SW480 (cell line): ENCODE measurements around the gene SLC35A4.
"Not testable (repeated sequence)": the region's sequence is repeated elsewhere in the genome, so short reads cannot be mapped to it uniquely, and the experiment has no call there.

Experiments used
- DNase-seq: peaks from one replicate; pipeline ENCODE4 v3.0.0-alpha.2; 2016; ENCODE audit warnings: low spot score

SLC35A4 gene

GRCh38 chr5:140591747-140592372, 27.2 kb downstream of the SLC35A4 start:
- no peak for DNase-seq

DNA sequence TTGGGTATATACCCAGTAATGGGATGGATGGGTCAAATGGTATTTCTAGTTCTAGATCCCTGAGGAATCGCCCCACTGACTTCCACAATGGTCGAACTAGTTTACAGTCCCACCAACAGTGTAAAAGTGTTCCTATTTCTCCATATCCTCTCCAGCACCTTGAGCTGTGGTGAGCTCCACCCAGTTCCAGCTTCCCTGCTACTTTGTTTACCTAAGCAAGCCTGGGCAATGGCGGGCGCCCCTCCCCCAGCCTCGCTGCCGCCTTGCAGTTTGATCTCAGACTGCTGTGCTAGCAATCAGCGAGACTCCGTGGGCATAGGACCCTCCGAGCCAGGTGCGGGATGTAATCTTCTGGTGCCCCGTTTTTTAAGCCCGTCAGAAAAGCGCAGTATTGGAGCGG, 28.4 kb downstream of the SLC35A4 start:
- not testable (repeated sequence) for DNase-seq

- no peak for DNase-seq
These were observed 29.5 kb downstream of the SLC35A4 start for GRCh38 chr5:140594169-140594568.

- no peak for DNase-seq
These were observed 31.1 kb downstream of the SLC35A4 start for GRCh38 chr5:140595538-140596300.

GRCh38 chr5:140596321-140596741, 31.7 kb downstream of the SLC35A4 start:
- DNase-seq, result no peak

DNA sequence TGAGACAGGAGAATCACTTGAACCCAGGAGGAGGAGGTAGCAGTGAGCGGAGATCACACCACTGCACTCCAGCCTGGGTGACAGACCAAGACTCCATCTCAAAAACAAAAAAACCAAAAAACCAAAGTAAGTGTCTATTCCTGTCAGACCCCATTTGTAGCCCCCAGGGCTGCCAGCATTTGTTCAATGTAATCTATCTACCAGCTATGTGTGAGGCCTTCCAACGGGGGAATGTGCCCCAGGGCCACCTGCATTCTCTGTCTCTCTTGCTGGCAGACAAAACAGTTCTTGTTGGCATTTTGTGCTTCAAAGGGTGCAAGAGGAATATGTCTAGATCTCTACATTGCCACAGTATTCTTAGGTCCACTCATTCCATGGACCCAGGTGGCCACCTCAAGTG, 34.2 kb downstream of the SLC35A4 start:
- DNase-seq, result no peak

GRCh38 chr5:140600096-140600495, 35.5 kb downstream of the SLC35A4 start:
- no peak for DNase-seq

DNA sequence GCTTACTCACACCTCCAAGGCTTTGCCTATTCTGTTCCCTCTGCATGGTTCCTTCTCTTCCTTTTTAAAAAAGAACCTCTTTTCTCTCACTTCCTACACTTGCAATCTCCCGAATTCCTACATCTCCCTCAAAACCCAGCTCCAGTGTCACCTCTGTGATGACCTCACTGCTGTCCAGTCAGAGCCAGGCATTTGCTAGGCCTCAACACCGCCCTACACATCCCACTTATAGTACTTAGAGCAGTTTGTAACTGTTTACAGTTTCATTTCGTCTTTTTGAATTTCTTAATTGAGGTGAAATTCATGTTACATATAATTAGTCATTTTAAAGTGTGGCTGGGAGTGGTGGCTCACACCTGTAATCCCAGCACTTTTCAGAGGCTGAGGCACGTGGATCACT, 37.5 kb downstream of the SLC35A4 start:
- no peak for DNase-seq

DNA sequence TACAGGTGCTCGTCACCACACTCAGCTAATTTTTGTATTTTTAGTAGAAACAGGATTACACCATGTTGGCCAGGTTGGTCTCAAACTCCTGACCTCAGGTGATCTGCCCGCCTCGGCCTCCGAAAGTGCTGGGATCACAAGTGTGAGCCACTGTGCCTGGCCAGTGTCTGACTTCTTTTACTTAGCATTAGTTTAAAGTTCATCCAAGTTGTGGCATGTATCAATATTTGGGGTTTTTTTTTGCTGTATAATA, 38.7 kb downstream of the SLC35A4 start:
- not testable (repeated sequence) for DNase-seq

- DNase-seq, result no peak
These were observed 39.1 kb downstream of the SLC35A4 start for GRCh38 chr5:140603734-140604133.

DNA sequence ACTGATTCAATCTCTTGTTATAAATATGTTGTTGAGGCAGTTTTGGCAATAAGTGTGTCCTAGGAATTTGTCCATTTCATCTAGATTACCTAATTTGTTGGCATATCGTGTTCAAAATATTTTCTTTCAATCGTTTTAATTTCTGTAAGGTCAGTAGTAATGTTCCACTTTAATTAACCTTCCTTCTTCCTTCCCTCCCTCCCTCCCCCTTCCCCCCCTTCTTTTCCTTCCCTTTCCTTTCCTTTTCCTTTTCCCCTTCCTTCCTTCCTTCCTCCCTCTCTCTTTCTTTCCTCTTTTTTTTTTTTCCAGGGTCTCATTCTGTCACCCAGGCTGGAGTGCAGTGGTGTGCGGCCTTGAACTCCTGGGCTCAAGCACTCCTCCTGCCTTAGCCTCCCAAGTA, 41.3 kb downstream of the SLC35A4 start:
- no peak for DNase-seq

GRCh38 chr5:140607031-140607430, 42.4 kb downstream of the SLC35A4 start:
- DNase-seq, result no peak

- no peak for DNase-seq
These were observed 44.1 kb downstream of the SLC35A4 start for GRCh38 chr5:140608722-140609121.

GRCh38 chr5:140609126-140609525, 44.5 kb downstream of the SLC35A4 start:
- no peak for DNase-seq

DNA sequence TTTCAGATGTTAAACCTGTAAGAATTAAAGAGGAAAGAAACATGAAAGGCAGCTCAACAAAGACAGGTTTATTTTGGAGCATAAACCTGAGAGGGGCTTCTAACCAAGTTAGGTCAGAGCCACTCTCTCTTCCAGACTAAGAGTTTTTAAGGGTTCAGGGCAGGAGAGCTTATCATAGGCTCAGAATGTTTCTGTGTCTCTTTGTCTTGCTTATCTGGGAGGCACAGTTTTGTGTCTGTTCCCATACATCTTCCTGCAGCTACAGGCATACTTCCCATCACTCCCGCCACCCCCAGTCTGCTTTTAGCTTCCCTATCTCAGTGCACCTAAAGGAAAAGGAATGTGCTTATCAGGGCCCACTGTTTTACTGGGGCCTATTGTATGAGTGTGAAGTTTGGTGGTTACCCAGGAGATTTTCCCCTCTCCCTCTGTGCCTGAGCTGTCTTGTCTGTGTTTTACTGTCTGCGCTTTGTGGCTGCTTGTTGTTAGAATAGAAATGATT, 46.4 kb downstream of the SLC35A4 start:
- DNase-seq, result no peak
